NOMO-1 treated with DMSO at 0.1 percent for 48 hours (cell line): ENCODE data around the gene FAT1.
A peak's percentile ranks its signal among the peaks of the same experiment; 100 is the strongest.

ENCODE experiments used
- DNase-seq: peaks from one replicate; lab custom pipeline; 2025; ENCODE audit not compliant: unreplicated experiment; lab: John Stamatoyannopoulos, UW

FAT1 gene

DNA sequence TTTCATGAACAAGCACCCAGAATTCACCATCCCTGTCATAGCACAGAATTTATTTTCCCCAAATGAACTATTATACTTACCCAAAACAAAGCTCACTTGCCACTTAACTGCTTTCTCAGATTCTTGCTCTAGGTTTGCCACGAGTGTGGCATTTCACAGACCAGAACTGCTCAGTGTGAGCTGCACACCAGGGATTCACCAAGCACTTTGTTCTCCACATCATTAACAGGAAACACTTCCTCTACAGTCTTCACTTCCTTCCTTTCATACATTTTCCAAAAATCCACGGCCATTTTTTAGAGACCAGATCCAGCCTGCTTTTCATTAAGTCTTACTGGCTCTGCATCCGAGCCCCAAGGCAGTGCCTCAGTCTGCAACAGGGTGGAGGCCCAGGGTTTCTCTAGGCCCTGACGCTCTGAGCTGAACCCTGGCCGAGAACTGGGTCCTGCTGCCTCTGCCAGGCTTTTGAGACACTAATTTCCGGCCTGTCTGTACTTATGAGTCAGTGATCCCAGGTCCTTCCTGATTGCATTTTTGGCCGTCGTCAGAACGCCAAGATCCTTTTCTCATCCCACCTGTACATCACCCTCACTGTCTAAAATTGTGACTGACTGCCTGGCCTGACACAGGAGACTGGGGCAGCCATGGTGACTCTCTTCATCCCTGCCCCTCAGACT, 100.7 kb downstream of the FAT1 start:
- no peak for DNase-seq

DNA sequence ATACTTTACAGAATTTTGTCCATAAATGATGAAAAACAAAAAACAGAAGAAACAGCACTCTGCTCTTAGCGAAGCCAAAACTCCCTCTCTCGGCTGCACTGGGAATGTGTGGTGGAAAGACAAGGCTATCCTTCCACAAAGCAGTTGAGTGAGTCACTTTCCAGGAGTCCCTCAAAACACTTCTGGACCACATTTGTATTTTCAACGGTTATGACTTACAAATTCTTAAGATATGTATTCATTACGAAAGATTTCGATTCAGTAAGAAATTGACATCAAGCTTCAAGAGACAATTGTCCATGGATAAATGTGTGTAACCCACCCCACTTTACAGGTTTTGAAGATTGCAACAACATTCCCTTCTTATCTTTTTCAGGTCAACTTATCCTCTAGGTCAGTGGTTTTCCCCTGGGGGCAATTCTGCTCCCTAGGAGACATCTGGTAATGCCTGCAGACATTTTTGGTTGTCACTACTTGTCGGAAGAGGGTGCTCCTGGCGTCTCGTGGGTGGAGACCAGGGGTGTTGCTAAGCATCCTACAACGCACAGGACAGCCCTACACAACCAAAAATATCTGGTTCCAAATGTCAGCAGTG, 101.6 kb downstream of the FAT1 start:
- DNase-seq = no peak

DNA sequence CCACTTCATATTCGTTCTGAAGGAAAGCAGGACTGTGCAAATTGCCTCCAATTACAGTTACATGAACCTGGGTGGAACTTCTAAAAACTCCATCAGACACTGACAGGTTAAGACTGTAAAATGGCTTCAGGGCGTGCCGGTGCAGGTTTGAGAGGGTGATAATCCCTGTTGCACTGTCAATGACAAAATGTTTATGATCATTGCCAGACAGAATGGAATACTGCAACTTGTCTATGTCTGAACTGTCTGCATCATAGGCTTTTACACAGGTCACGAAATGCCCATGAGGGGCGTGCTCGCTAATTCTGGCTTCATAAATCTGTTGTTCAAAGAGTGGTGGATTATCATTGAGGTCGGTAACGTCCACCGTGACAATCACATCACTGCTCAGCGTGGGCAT, 104.6 kb downstream of the FAT1 start:
- DNase-seq = no peak

DNA sequence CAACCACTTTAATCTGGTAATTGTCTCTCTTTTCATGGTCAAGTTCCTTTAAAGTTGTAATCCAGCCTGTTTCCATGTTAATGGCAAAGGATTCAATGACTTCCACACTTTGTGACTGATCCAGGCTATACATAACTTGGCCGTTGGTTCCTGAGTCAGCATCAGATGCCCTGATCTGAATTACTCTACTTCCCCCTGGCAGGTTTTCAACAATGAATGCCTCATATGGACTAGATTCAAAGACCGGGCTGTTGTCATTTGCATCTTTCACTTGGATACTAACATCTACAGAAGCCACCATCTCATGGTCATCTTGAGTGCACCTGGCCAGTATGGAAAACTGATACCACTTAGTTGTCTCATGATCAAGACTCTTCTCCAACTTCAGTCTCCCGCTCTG, 105.7 kb downstream of the FAT1 start:
- DNase-seq = no peak

DNA sequence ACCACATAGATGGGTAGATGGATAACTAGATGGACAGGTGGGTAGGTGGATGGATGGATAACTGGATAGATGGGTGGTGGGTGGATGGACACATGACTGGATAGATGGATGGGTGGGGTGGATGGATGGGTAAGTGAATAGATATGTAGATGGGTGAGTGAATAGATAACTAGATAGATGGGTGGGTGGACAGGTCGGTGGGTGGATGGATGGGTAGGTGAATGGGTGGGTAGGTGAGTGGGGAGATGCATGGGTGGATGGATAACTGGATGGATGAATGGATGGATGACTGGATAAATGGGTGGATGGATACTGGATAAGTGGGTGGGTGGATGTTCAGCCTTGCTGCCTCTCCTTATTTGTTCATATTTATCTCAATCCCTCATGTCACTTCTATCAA, 116.2 kb downstream of the FAT1 start:
- DNase-seq = no peak

DNA sequence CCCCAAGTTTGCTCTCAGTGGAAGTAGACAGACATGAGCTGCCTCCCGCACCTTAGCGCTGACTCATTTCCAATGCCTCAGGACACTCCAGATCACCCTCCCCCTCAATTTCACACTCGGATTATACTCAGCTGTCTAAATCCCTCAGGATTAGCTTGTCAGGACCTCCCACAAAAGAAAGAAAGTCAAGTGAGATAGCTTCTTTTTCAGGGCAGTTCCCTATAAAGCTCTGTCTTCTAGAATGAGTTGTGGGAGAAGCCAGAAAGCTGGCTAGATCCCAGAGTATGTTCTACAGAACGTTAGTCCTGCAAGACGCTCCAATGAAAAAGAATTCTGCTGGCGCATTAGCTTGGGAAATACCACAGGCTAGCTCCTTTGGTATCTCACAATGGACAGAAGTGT, 117.1 kb downstream of the FAT1 start:
- no peak for DNase-seq

DNA sequence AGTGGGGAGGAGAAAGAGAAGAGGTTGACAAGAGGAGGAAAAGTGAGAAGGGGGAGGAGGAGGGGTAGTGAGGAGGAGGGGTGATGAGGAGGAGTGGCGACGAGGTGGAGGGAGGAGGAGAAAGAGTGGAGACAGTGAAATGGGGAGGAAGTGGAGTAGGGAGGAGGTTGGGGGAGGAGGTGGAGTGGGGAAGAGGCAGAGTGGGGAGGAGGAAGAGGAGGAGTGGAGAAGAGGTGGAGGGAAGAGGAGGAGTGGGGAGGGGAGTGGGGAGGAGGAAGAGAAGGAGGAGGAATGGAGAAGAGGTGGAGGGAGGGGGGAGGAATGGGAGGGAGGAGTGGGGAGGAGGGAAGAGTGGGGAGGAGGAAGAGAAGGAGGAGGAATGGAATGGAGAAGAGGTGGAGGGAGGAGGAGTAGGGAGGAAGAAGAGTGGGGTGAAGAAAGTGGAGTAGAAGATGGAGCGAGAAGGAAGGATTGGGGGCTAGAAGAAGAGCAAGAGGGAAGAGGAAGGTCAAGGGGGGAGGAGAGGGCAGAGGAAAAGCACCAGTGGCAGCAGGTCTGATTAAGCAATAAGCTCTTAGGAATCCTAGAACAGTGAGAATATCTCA, 118.3 kb downstream of the FAT1 start:
- DNase-seq = no peak

DNA sequence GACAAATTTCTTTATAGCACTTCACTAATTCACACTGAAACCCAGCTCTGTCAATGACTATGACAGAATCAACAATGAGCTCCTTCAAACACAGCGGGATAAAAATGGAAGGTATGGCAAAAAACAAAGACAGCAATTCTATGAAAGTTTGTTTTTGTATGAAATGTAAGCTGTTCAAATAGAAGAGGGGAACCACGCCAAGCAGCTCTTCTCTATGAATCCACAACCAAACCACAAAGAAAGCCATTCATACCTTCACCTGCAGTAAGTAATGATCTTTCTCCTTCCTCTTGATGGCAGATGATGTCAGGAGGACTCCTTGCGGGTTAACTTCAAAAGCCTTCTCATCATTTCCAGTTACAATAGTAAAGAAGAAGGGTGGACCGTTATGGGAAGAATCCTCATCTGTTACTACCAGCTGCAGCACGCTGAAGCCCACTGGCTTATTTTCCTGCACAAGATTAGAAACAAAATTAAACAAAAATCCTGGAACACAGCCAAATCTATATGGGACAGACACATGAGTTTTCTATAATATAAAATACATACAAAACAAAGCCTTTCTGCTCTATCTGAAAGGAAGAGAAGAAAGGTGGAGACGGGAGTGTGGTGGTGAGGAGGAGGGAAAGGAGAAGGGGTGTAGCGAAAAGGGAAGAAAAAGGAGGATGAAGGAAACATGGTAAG, 119.4 kb downstream of the FAT1 start:
- DNase-seq = no peak

DNA sequence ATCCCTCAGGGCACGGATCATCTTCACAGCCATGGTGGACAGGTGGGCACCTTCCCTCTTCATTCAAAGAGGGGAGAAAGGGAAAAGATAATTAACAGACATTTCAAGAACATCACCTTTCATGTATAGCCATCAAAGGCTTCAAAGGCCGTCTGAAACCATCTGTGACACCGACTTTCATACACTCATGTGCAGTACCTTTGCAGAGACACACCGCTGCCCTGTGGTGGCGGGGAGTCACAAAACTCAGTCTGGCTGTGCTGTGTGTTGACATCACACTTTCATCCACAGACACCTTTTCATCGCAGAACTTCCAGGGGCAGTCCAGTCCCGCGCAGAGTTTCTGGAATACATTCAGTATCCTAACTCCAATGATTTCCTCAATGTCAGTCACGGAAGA, 120.7 kb downstream of the FAT1 start:
- no peak for DNase-seq

DNA sequence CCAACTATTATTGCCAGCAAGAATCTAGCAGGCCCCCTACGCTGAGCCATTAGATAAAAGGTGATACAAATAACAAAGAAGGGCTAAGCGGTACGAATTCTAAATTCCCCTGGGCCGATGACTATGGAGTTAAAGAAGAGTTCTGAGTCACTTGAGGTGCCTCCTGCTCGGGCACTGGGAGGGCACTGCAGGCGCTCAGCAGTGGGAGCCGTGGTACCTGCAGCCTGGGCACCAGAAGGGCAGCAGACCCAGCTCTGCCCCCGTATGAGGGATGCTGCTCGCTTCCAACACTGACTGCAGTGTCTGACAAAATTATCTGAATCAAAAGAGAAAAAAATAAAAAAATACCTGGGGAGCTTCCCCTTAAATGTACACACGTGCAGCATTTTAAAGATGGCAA, 124.2 kb downstream of the FAT1 start:
- DNase-seq = no peak

DNA sequence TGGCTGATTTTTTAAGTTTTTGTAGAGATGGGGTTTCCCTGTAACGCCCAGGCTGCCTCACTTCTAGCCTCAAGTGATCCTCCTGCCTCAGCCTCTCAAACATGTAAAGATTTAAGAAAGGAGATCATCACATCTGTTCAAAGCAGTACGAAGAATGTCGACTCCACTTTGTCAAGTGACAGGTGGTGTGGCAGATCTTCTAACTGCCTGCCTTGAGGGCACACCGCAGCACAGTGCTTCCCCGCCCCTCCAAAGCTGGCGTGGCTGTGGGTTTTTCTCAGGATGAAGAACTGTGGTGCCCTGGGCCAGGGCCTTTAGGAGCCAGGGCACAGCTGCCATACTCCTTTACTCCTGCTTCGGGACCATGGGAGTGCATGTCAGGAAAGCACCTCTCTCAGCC, 125.0 kb downstream of the FAT1 start:
- DNase-seq = no peak

DNA sequence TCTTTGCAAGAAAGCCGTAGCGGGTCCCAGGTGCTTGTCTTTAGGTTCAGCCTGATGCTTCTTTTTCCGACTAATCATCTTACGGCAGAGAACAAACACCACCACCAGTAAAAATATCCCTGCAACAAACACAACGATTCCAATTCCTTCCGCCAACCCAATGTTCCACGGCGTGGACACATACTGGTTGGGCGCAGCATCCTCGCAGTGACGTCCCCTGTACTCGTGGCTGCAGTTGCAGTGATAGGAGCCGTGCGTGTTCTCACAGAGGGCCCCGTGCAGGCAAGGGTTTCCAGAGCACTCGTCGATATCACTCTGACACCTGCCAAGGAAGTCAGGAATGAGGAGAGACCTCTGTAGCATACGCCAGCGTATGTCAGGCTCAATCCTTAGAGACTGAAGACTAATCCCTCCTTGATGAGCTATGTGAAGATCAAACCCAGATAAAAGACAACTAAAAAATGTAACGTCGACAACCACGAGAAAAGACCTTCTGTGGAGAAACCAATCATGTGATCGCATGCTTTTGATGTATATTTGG, 126.7 kb downstream of the FAT1 start:
- DNase-seq = no peak

DNA sequence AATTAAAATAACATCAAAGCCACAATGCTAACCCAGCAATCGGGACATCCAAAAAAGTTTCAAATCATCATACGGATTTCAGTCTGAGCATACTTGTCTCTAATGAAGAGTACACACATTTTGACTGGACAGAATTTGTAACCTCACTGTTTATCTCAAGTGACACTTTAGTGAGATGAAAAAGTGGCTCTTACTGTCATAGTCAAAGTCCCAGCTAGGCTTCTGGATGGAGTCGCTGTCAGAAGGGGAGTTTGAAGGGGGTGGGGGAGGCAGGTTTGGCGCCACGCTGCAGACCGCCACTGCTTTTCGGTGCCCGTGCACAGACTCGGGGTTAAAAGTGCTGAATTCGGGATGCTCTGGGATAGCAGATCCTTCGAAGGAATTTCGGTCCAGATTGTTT, 127.3 kb downstream of the FAT1 start:
- no peak for DNase-seq

DNA sequence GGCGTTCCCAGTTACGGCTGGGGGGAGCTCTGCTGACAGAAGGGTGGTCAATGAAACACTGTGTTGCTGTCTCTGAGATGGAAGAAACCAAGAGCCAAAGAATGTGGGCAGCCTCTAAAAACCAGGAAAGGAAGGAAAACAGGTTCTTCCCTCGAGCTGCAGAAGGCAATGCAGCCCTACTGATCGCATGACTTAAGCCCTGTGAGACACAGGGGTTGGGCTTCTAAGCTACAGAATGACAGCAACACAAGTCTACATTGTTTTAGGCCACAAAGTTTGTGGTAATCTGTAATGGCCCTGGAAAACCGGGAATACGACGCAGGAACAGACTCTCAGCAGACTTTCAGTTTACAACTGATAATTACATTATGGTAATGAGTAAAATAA, 130.1 kb downstream of the FAT1 start:
- DNase-seq = no peak

DNA sequence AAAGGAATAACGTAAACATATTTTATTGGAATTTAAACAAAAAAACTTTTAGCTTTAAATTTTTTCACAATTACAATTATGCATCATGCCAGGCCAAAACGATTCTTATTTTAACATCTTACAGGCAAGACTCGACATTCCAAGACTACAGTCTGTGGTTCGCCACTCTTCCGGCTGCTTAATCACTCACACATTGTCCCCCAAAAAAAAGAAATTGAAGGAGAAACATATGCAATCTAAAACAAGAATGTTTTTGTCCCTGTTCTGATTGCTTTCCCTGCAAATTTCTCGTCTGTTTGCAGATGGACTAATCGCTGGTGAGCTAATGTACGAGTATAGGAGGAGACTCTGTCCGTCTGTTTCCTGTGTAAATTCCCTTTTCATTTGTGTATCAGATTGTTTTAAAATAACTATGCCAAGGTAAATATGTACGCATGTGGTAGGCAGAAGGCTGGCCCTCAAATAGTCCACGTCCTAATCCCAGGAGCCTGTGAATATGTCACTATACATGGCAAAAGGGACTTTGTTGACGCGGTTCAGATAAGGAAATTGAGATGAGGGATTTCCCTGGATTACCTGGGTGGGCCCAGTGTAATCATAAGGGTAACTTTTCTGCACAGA, 130.6 kb downstream of the FAT1 start:
- DNase-seq = no peak

DNA sequence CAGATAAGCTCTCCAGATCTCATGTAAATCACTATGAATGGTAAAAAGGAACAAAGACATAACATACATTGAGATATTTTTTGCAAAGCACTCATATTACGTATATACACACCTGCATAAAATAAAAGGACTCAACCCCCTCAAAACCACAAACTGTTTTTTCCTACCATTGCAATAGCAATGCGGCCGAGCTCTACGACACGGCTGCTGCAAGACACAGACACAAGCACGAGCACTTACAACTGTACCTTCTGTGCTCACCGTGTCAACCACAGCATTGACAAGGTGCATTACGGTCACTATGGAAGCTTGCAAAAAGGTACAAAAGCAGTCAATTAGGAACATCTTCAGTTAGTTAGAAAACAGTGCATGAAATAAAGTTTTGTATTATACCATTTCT, 131.2 kb downstream of the FAT1 start:
- DNase-seq = no peak

DNA sequence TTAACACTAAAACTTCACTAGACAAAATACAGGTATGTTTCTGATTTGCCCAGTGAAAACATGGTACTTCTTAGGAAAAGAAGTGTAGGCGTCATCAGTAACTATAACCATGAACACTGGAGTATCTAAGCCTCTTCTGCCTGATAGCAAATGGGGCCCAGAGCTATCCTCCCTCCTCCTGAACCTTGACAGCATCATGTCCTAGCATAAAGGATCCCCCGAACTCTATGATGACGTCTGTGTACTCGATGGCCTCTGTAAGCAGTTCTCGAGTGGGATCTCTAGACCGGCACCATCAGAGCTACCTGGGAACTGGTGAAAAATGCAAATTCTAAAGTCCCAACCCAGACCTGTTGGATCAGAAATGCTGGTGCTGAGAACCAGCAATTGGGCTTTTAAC, 132.0 kb downstream of the FAT1 start:
- no peak for DNase-seq

DNA sequence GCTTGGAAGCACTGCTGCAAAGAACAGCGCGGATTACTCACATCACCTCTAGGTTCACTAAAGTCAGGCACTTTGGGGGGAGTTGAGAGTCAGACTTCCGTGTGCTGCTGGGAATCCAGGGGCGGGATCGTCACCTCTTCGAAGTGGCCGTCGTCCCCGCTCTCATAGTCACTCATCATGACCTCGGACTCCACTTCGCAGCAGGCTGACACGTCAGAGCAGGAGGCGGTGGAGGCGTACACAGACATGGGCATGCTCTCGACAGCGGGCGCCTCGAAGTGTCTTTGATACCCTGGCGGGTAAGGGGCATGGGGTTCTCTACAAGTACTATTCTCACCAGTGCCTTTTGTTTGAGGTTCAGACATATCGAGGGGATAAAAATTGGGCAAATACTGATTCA, 135.2 kb downstream of the FAT1 start:
- DNase-seq = no peak

DNA sequence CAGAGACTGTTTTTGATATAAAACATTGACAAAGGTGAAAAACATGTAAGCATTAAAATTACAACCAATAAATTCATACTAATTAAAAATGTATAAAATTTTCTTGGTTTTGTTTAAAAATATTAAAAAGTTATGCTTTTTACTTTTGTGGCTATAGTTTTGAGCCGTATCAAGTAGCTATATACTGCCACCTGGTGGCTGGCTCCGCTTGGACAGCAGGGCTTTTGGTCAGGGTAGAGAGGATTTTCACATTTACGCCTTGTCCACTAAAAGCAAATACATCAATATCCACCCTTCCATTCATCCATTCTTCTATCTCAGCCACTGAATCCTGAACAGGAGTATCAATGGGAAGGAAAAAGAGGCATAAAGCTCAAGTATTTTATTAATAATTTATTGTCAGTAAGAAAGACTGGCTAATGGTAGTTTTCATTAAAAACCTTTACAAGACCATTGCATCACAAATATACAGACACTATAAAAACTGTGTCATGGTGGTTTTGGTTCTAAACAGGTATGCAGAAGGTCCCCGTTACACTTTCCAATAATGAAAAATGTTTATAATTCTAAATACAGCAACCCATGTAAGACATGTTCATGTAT, 136.1 kb downstream of the FAT1 start:
- DNase-seq = peak; percentile 13

DNA sequence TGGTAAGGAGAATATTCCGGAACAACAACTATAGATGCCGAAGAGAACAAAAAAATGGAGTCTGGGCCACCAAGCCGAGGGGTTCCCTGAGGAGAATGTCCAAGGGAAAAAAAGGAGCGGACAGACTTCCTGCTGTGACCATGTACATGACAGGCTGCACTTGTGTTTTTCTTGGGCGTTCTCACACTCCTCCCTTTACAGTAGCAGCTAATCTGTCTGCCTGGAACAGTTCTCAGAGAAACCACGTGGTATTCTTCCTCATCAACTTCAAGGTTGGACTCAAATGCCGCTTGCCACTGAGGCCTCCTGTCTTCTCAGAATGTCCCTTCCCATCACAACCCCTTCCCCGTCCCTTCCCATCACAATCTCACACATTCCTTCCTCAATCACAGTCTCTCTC, 137.5 kb downstream of the FAT1 start:
- no peak for DNase-seq

DNA sequence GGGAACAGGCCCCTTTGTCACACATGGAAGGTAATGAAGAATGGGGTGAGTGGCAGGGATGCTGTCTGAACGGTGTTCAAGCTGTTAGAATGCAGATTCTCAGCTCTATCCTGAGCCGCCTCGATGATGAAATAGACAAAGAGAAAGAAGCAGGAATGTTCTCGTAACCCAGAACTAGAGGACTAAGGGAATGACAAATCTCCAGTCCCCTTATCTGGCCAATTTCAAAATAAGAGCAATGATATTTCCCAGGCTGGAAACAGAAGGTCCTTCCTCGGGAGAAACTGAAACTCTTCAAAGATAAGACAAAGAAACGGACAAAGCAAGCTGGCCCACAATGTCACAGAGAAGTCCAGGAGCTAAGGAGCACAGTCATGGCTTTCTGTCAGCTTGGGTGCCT, 138.7 kb downstream of the FAT1 start:
- DNase-seq = no peak
